ENCODE results near the gene TLR7. TPM values are rescaled to one million over a fixed set of nuclear protein-coding genes. Genes with fewer than 3 reads are reported as not detected.

Gene TLR7
- polyA plus RNA-seq, 1 donor (not counting 4 experiments of a cell fraction or from before 2014, with no cell fraction given), result not detected

DNA sequence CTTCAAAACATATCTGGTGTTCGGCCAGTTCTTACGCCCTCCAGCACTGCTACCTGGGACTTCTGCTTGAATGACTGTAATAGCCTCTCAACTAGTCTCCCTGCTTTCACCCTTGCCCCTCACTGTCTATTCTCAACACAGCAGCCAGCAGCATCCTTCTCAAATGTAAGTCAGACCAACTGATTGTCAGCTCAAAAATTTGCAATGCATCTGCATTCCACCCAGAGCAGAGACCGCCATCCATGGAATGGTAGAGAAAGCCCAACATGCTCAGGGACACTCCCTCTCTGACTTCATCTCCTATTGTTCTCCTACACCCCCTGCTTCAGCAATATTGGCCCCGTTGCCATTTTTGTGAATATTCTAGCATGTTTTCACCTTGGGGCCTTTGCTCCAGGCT, 5.9 kb downstream of the TLR7 start:
- H3K4me1 ChIP-seq (ENCODE audit: control insufficient read depth, extremely low read depth, insufficient read depth, low read length), result no peaks in the 10 kb centered on the region
- no peaks in the 10 kb centered on the region for H4K20me1 ChIP-seq (ENCODE audit: control insufficient read depth, extremely low read depth, insufficient read depth, low read length)
- no peak overlapping the region for H3K27ac ChIP-seq (ENCODE audit: control insufficient read depth, insufficient read depth, low read length)
- no peak overlapping the region for H2AFZ ChIP-seq (ENCODE audit: control insufficient read depth, low read length)
- no peak for DNase-seq (ENCODE audit: low read depth, low spot score)
- TF ChIP-seq EZH2 (IDR thresholded peaks at IDR 0.05; ENCODE audit: low read length), result no peak
- TF ChIP-seq, protein P1, sequence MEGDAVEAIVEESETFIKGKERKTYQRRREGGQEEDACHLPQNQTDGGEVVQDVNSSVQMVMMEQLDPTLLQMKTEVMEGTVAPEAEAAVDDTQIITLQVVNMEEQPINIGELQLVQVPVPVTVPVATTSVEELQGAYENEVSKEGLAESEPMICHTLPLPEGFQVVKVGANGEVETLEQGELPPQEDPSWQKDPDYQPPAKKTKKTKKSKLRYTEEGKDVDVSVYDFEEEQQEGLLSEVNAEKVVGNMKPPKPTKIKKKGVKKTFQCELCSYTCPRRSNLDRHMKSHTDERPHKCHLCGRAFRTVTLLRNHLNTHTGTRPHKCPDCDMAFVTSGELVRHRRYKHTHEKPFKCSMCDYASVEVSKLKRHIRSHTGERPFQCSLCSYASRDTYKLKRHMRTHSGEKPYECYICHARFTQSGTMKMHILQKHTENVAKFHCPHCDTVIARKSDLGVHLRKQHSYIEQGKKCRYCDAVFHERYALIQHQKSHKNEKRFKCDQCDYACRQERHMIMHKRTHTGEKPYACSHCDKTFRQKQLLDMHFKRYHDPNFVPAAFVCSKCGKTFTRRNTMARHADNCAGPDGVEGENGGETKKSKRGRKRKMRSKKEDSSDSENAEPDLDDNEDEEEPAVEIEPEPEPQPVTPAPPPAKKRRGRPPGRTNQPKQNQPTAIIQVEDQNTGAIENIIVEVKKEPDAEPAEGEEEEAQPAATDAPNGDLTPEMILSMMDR (optimal IDR thresholded peaks at IDR 0.05 in 1 of 3, IDR thresholded peaks at IDR 0.05 in 1 of 3, conservative IDR thresholded peaks at IDR 0.05 in 1 of 3; ENCODE audit: extremely low read depth in 1 of 3, insufficient read depth in 2 of 3, low read length in 3 of 3), result no peak
- H3K4me2 ChIP-seq (ENCODE audit: control insufficient read depth, extremely low read depth, insufficient read depth, low read depth, low read length), result no peak overlapping the region
- no peaks in the 10 kb centered on the region for H3K9me1 ChIP-seq (ENCODE audit: control insufficient read depth, extremely low read depth, insufficient read depth, low read length)
- FAIRE-seq, result no peak
- no peaks in the 10 kb centered on the region for H3K27me3 ChIP-seq (ENCODE audit: control insufficient read depth, extremely low read depth, insufficient read depth, low read length)
- H3K79me2 ChIP-seq (ENCODE audit: control insufficient read depth, insufficient read depth, low read length), result no peaks in the 10 kb centered on the region
- dilution Hi-C loops (cut with MboI; ENCODE audit: extremely low pct_ligation_motif_present, low sequenced_read_pairs), result no loop called here
- H3K36me3 ChIP-seq (ENCODE audit: control insufficient read depth in 2 of 2, extremely low read depth in 1 of 2, insufficient read depth in 2 of 2, low read length in 2 of 2), result no peaks in the 10 kb centered on the region
- H3K4me3 ChIP-seq (ENCODE audit: control insufficient read depth in 2 of 3, extremely low read depth in 1 of 3, insufficient read depth in 2 of 3, low read depth in 1 of 3, low read length in 3 of 3), result no peak overlapping the region
- H3K9ac ChIP-seq (ENCODE audit: control insufficient read depth, extremely low read depth, insufficient read depth, low read length), result no peak overlapping the region
- no peaks in the 10 kb centered on the region for H3K9me3 ChIP-seq (ENCODE audit: control insufficient read depth, low read depth, low read length)

DNA sequence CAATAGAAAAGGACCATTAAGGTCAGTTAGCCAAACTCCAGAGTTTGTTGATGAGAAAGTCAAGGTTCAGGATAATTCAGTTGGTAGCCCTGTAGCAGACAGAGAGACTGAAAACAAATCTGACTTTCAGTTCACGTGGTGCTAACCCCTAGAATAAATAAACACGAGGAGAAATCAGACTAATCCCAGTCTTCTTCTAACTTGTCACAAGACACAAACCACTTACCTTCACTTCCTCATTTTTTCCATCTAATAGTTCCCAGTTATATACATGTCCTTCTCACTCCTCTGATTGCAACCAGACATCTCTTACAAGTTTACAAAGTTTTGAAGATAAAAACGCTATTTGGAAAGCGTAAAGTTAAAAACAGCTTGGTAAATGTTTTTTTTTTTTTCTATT, 7.7 kb downstream of the TLR7 start:
- Histone ChIP-seq H3K4me3 (ENCODE audit: control insufficient read depth in 2 of 3, extremely low read depth in 1 of 3, insufficient read depth in 2 of 3, low read depth in 1 of 3, low read length in 3 of 3) (no peak overlapping the region), H3K4me1 (ENCODE audit: control insufficient read depth, extremely low read depth, insufficient read depth, low read length) (no peaks in the 10 kb centered on the region), H3K27me3 (ENCODE audit: control insufficient read depth, extremely low read depth, insufficient read depth, low read length) (no peaks in the 10 kb centered on the region), H3K9me1 (ENCODE audit: control insufficient read depth, extremely low read depth, insufficient read depth, low read length) (no peaks in the 10 kb centered on the region), H4K20me1 (ENCODE audit: control insufficient read depth, extremely low read depth, insufficient read depth, low read length) (no peaks in the 10 kb centered on the region), H3K36me3 (ENCODE audit: control insufficient read depth in 2 of 2, extremely low read depth in 1 of 2, insufficient read depth in 2 of 2, low read length in 2 of 2) (no peaks in the 10 kb centered on the region), H3K4me2 (ENCODE audit: control insufficient read depth, extremely low read depth, insufficient read depth, low read depth, low read length) (no peak overlapping the region), H3K27ac (ENCODE audit: control insufficient read depth, insufficient read depth, low read length) (no peak overlapping the region), H3K9me3 (ENCODE audit: control insufficient read depth, low read depth, low read length) (no peaks in the 10 kb centered on the region), H3K9ac (ENCODE audit: control insufficient read depth, extremely low read depth, insufficient read depth, low read length) (no peak overlapping the region), H3K79me2 (ENCODE audit: control insufficient read depth, insufficient read depth, low read length) (no peaks in the 10 kb centered on the region), H2AFZ (ENCODE audit: control insufficient read depth, low read length) (no peak overlapping the region)
- TF ChIP-seq, protein P1 (optimal IDR thresholded peaks at IDR 0.05 in 1 of 3, IDR thresholded peaks at IDR 0.05 in 1 of 3, conservative IDR thresholded peaks at IDR 0.05 in 1 of 3; ENCODE audit: extremely low read depth in 1 of 3, insufficient read depth in 2 of 3, low read length in 3 of 3), result no peak
- TF ChIP-seq EZH2 (IDR thresholded peaks at IDR 0.05; ENCODE audit: low read length), result no peak
- FAIRE-seq, result no peak
- no peak for DNase-seq (ENCODE audit: low read depth, low spot score)
- dilution Hi-C loops (cut with MboI; ENCODE audit: extremely low pct_ligation_motif_present, low sequenced_read_pairs), result no loop called here
